Activated gamma-delta T cell treated with Interleukin-2 at 50 U/mL for 16 hours (primary cell): ENCODE data around the gene ST8SIA1.

Experiments
- DNase-seq: peaks from one replicate; pipeline ENCODE4 v3.0.0-alpha.2; 2020

The ST8SIA1 gene

GRCh38 chr12:22329621-22330020 is 4.9 kb downstream of the ST8SIA1 start:
- no peak for DNase-seq

GRCh38 chr12:22325218-22325617 is 9.3 kb downstream of the ST8SIA1 start:
- no peak for DNase-seq

- no peak for DNase-seq
Observed at GRCh38 chr12:22322091-22322490, 12.4 kb downstream of the ST8SIA1 start.

- no peak for DNase-seq
Observed at GRCh38 chr12:22321638-22322037, 12.9 kb downstream of the ST8SIA1 start.

GRCh38 chr12:22321018-22321605 is 13.4 kb downstream of the ST8SIA1 start:
- no peak for DNase-seq

- no peak for DNase-seq
Observed at GRCh38 chr12:22318108-22318737, 16.3 kb downstream of the ST8SIA1 start.

GRCh38 chr12:22313963-22314330 is 20.6 kb downstream of the ST8SIA1 start:
- no peak for DNase-seq

- no peak for DNase-seq
Observed at GRCh38 chr12:22313286-22313962, 21.1 kb downstream of the ST8SIA1 start.

- no peak for DNase-seq
Observed at GRCh38 chr12:22312336-22312735, 22.2 kb downstream of the ST8SIA1 start.

- DNase-seq: no peak
Observed at GRCh38 chr12:22310709-22311108, 23.8 kb downstream of the ST8SIA1 start.

GRCh38 chr12:22310275-22310674 is 24.2 kb downstream of the ST8SIA1 start:
- no peak for DNase-seq

GRCh38 chr12:22307811-22308210 is 26.7 kb downstream of the ST8SIA1 start:
- no peak for DNase-seq

GRCh38 chr12:22306311-22306710 is 28.2 kb downstream of the ST8SIA1 start:
- no peak for DNase-seq

GRCh38 chr12:22304341-22304740 is 30.2 kb downstream of the ST8SIA1 start:
- no peak for DNase-seq

GRCh38 chr12:22299294-22299912 is 35.1 kb downstream of the ST8SIA1 start:
- no peak for DNase-seq

GRCh38 chr12:22289250-22289649 is 45.3 kb downstream of the ST8SIA1 start:
- no peak for DNase-seq

GRCh38 chr12:22287776-22288621 is 46.5 kb downstream of the ST8SIA1 start:
- DNase-seq: no peak

- no peak for DNase-seq
Observed at GRCh38 chr12:22287101-22287500, 47.4 kb downstream of the ST8SIA1 start.

GRCh38 chr12:22286569-22286968 is 47.9 kb downstream of the ST8SIA1 start:
- no peak for DNase-seq

- no peak for DNase-seq
Observed at GRCh38 chr12:22285846-22286245, 48.7 kb downstream of the ST8SIA1 start.

- no peak for DNase-seq
Observed at GRCh38 chr12:22284871-22285270, 49.6 kb downstream of the ST8SIA1 start.

- DNase-seq: no peak
Observed at GRCh38 chr12:22283508-22283907, 51.0 kb downstream of the ST8SIA1 start.

GRCh38 chr12:22283006-22283506 is 51.5 kb downstream of the ST8SIA1 start:
- DNase-seq: no peak
